HCT116 (cell line): ENCODE measurements around the gene ALG3. TPM values are rescaled to one million over a fixed set of nuclear protein-coding genes. Genes with fewer than 3 reads are reported as not detected.

ENCODE experiments used
- ATAC-seq: fragments of 200-7000 bp; cut with Tn5 transposase; 2 replicates; pipeline ENCODE4 v1.9.1; 2020; ENCODE audit warnings: mild to moderate bottlenecking, moderate library complexity
- BruUV-seq: library from RNA; stranded (reverse); fragments of 400-500 nt; replicated peaks from 2 replicates; lab custom pipeline; 2021; lab: Mats Ljungman, UMichigan
- CTCF ChIA-PET: fragments of 300-600 bp; sonication (Branson Sonifier 250); formaldehyde crosslinking; loops from one replicate; lab custom pipeline; 2021; ENCODE audit warnings: antibody characterized with exemption; lab: Charles Lee
- POLR2A ChIA-PET: fragments of 300-600, 350-600 bp; sonication (Branson Sonifier 250); formaldehyde crosslinking; loops from one replicate; lab custom pipeline; 2021; ENCODE audit warnings: antibody characterized with exemption; lab: Charles Lee
- RAD21 ChIA-PET, 2 experiments: fragments of 300-600 bp; sonication (Branson Sonifier 250); formaldehyde crosslinking; loops; one replicate each; lab custom pipeline; 2023; ENCODE audit warnings: low total read pairs in 2 of 2; ENCODE audit not compliant: uncharacterized antibody in 2 of 2, unreplicated experiment in 2 of 2, low non-redundant PET in 1 of 2; lab: Charles Lee
- DNase-seq: peaks from one replicate; pipeline ENCODE4 v3.0.0-alpha.2; 2010; ENCODE audit warnings: low read depth, low spot score
- H2AFZ ChIP-seq: fragments of 200-600 bp; shearing (Covaris generic), sonication (generic); 2 replicates; pipeline ENCODE4 v1.6.1; 2017; ENCODE audit warnings: low read depth, mixed run types, mixed read lengths, antibody characterized with exemption, low read length; ENCODE audit not compliant: poor library complexity, severe bottlenecking
- H3K27ac ChIP-seq: 2 replicates; pipeline ENCODE4 v1.5.1; 2012; ENCODE audit warnings: low read depth, low read length
- H3K27me3 ChIP-seq: fragments of 200-600 bp; sonication (generic); 2 replicates; pipeline ENCODE4 v1.6.1; 2016; ENCODE audit warnings: mixed run types, low read length, mixed read lengths; ENCODE audit not compliant: insufficient read depth
- H3K36me3 ChIP-seq, 2 experiments: fragments of 200-500 bp in 1 of 2; fragments of 200-600 bp in 1 of 2; sonication (Bioruptor generic) in 1 of 2; sonication (generic) in 1 of 2; 2 replicates each; pipeline versions ENCODE4 v1.5.1 to v1.6.1; 2014 to 2016; ENCODE audit warnings: low read length in 2 of 2, inconsistent platforms in 1 of 2, mixed read lengths in 1 of 2, mixed run types in 1 of 2; ENCODE audit not compliant: insufficient read depth in 2 of 2, control insufficient read depth in 1 of 2
- H3K4me1 ChIP-seq, 2 experiments: fragments of 200-600 bp in 1 of 2; sonication (generic) in 1 of 2; 2 replicates each; pipeline versions ENCODE4 v1.5.1 to v1.6.1; 2012 to 2017; ENCODE audit warnings: low read length in 2 of 2, inconsistent platforms in 1 of 2, mild to moderate bottlenecking in 1 of 2, mixed read lengths in 1 of 2, mixed run types in 1 of 2, moderate library complexity in 1 of 2; ENCODE audit not compliant: insufficient read depth in 2 of 2, control insufficient read depth in 1 of 2
- H3K4me2 ChIP-seq: fragments of 200-600 bp; sonication (generic); 2 replicates; pipeline ENCODE4 v1.6.1; 2017; ENCODE audit warnings: mixed run types, low read length, mixed read lengths
- H3K4me3 ChIP-seq, 2 experiments: fragments of 200-600 bp in 1 of 2; sonication (generic) in 1 of 2; replicated peaks in 1 of 2; 2 replicates each; pipeline ENCODE4 v1.5.1; 2011 to 2016; ENCODE audit warnings: low read length in 2 of 2, control low read depth in 1 of 2, low read depth in 1 of 2, mild to moderate bottlenecking in 1 of 2, mixed read lengths in 1 of 2, mixed run types in 1 of 2
- H3K79me2 ChIP-seq: fragments of 200-600 bp; sonication (generic); 2 replicates; pipeline ENCODE4 v1.6.1; 2017; ENCODE audit warnings: mild to moderate bottlenecking, mixed run types, low read length, moderate library complexity, mixed read lengths; ENCODE audit not compliant: insufficient read depth
- H3K9ac ChIP-seq: fragments of 200-600 bp; sonication (generic); 2 replicates; pipeline ENCODE4 v1.6.1; 2016; ENCODE audit warnings: low read length, mixed read lengths
- H3K9me2 ChIP-seq: fragments of 200-600 bp; sonication (generic), shearing (Covaris generic); 2 replicates; pipeline ENCODE4 v1.6.1; 2017; ENCODE audit warnings: mixed run types, mild to moderate bottlenecking, moderate library complexity; ENCODE audit not compliant: insufficient read depth
- H3K9me3 ChIP-seq, 2 experiments: fragments of 200-500 bp in 1 of 2; fragments of 200-600 bp in 1 of 2; sonication (Bioruptor generic) in 1 of 2; sonication (generic) in 1 of 2; 2 replicates each; pipeline ENCODE4 v1.6.1; 2014 to 2017; ENCODE audit warnings: low read length in 2 of 2, mixed read lengths in 2 of 2, inconsistent platforms in 1 of 2, low read depth in 1 of 2, mild to moderate bottlenecking in 1 of 2, mixed run types in 1 of 2, moderate library complexity in 1 of 2; ENCODE audit not compliant: control insufficient read depth in 1 of 2, insufficient read depth in 1 of 2
- H4K20me1 ChIP-seq: fragments of 200-600 bp; sonication (generic), shearing (Covaris generic); 2 replicates; pipeline ENCODE4 v1.6.1; 2017; ENCODE audit warnings: mixed run types, mild to moderate bottlenecking, moderate library complexity; ENCODE audit not compliant: insufficient read depth
- CEBPB ChIP-seq: IDR thresholded peaks from 2 replicates; pipeline ENCODE4 v1.6.1; 2012; ENCODE audit warnings: low read depth
- CTCF ChIP-seq, 3 experiments: fragments of 200-600 bp in 1 of 3; sonication (generic) in 1 of 3; IDR thresholded peaks in 2 of 3; conservative IDR thresholded peaks in 1 of 3; 2 replicates each; pipeline ENCODE4 v1.5.1; 2012 to 2017; ENCODE audit warnings: low read depth in 2 of 3, low read length in 2 of 3, antibody characterized with exemption in 1 of 3, borderline replicate concordance in 1 of 3, control low read depth in 1 of 3, mild to moderate bottlenecking in 1 of 3, mixed read lengths in 1 of 3, mixed run types in 1 of 3, moderate library complexity in 1 of 3; ENCODE audit not compliant: insufficient read depth in 1 of 3
- EZH2phosphoT487 ChIP-seq: fragments of 200-600 bp; IDR thresholded peaks from 2 replicates; pipeline ENCODE4 v1.6.1; 2018; ENCODE audit warnings: antibody characterized with exemption, borderline replicate concordance
- JUND ChIP-seq: IDR thresholded peaks from 2 replicates; pipeline ENCODE4 v1.6.1; 2012
- SRF ChIP-seq: IDR thresholded peaks from 2 replicates; pipeline ENCODE4 v1.6.1; 2012; ENCODE audit warnings: low read depth
- TCF7L2 ChIP-seq: IDR thresholded peaks from 2 replicates; pipeline ENCODE4 v1.7.0; 2011; ENCODE audit warnings: borderline replicate concordance, inconsistent platforms; ENCODE audit not compliant: insufficient read depth, insufficient read length; ENCODE audit errors: extremely low read depth
- ZFX ChIP-seq: fragments of 450-650 bp; IDR thresholded peaks from 2 replicates; pipeline ENCODE4 v1.6.1; 2017
- intact Hi-C: fragments of 100-400 bp; cut with micrococcal nuclease; formaldehyde crosslinking; loops from 2 replicates; pipeline ENCODE4 v1.10.0; 2022
- total RNA-seq: library from RNA; stranded (reverse); gene quantifications from one replicate; pipeline ENCODE4 v1.2.1, GENCODE V29; 2021; ENCODE audit not compliant: unreplicated experiment

ALG3 gene
- total RNA-seq, 1 experiment from 2014 or later: 56.6 TPM

DNA sequence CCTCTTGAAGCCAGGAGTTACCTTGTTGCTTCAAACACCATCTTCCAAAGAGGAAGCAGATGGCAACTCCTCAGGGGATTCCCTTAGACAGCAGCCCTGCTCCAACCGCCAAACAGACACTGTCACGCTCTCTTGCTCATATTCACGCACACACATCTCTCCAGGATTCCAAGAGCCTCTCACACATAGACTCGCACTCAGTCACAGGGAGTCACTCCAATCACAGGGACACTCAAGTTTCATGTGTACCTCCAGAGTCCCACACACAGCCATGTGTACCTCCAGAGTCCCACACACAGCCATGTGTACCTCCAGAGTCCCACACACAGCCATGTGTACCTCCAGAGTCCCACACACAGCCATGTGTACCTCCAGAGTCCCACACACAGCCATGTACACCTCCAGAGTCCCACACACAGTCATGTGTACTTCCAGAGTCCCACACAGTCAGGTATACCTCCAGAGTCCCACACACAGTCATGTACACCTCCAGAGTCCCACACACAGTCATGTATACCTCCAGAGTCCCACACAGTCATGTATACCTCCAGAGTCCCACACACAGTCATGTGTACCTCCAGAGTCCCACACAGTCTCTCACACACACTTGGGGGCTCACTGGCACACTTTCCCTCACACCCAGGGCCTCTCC lies 13.3 kb downstream of the ALG3 start:
- H3K27ac ChIP-seq: no peak overlapping the region
- H3K27me3 ChIP-seq: no peaks in the 10 kb centered on the region
- no peaks in the 10 kb centered on the region for H4K20me1 ChIP-seq
- CTCF ChIA-PET: no interaction called here
- H3K4me2 ChIP-seq: no peak overlapping the region
- H3K9me3 ChIP-seq: no peaks in the 10 kb centered on the region
- DNase-seq (no peak), ATAC-seq (no peak)
- intact Hi-C loops: no loop called here
- no peak overlapping the region for H3K4me3 ChIP-seq
- no peaks in the 10 kb centered on the region for H3K36me3 ChIP-seq
- RAD21 ChIA-PET: no interaction called here
- no peaks in the 10 kb centered on the region for H3K9me2 ChIP-seq
- TF ChIP-seq TCF7L2: no peak
- TF ChIP-seq CEBPB: no peak
- TF ChIP-seq CTCF (IDR thresholded peaks at IDR 0.05 in 2 of 3, conservative IDR thresholded peaks at IDR 0.05 in 1 of 3; ENCODE audit: borderline replicate concordance in 1 of 3, insufficient read depth in 1 of 3, low read depth in 2 of 3, low read length in 2 of 3): no peak
- TF ChIP-seq EZH2phosphoT487: no peak
- TF ChIP-seq ZFX: no peak
- no peak for TF ChIP-seq SRF
- no peak for TF ChIP-seq JUND
- no TSS peak for BruUV-seq
- H3K4me1 ChIP-seq: peaks cover 12 to 17% of the 10 kb centered on the region in 2 experiments
- POLR2A ChIA-PET: no interaction called here
- no peak overlapping the region for H2AFZ ChIP-seq
- no peaks in the 10 kb centered on the region for H3K79me2 ChIP-seq
- no peak overlapping the region for H3K9ac ChIP-seq
